Astrocyte (in vitro differentiated cells and primary cell): ENCODE measurements around the gene DHRS9. TPM values are rescaled to one million over a fixed set of nuclear protein-coding genes. Genes with fewer than 3 reads are reported as not detected.

Experiments
- DNase-seq: peaks from one replicate; pipeline ENCODE4 v3.0.0-alpha.2; 2010; ENCODE audit warnings: low read depth
- FAIRE-seq: peaks from 2 replicates; lab custom pipeline; 2011; peaks lifted over from hg19 to GRCh38; lab: Jason Lieb, UNC
- H2AFZ ChIP-seq: 2 replicates; pipeline ENCODE4 v1.6.0; 2012; ENCODE audit warnings: low read depth, low read length, inconsistent platforms
- H3K27ac ChIP-seq: 2 replicates; pipeline ENCODE4 v1.5.1; 2011; ENCODE audit warnings: low read depth, low read length, inconsistent platforms
- H3K27me3 ChIP-seq: 2 replicates; pipeline ENCODE4 v1.6.0; 2011; ENCODE audit warnings: low read length, inconsistent platforms; ENCODE audit not compliant: insufficient read depth
- H3K36me3 ChIP-seq: 2 replicates; pipeline ENCODE4 v1.5.1; 2011; ENCODE audit warnings: low read length, inconsistent platforms; ENCODE audit not compliant: insufficient read depth
- H3K4me1 ChIP-seq: 2 replicates; pipeline ENCODE4 v1.5.1; 2011; ENCODE audit warnings: low read length, inconsistent platforms; ENCODE audit not compliant: insufficient read depth
- H3K4me2 ChIP-seq: 2 replicates; pipeline ENCODE4 v1.6.0; 2012; ENCODE audit warnings: low read length, inconsistent platforms
- H3K4me3 ChIP-seq: 2 replicates; pipeline ENCODE4 v1.5.1; 2011; ENCODE audit warnings: low read depth, mild to moderate bottlenecking, low read length, inconsistent platforms; ENCODE audit not compliant: insufficient read depth
- H3K79me2 ChIP-seq: 2 replicates; pipeline ENCODE4 v1.6.0; 2012; ENCODE audit warnings: mild to moderate bottlenecking, low read length, inconsistent platforms; ENCODE audit not compliant: insufficient read depth
- H3K9ac ChIP-seq: 2 replicates; pipeline ENCODE4 v1.6.0; 2012; ENCODE audit warnings: mild to moderate bottlenecking, low read length, inconsistent platforms
- H3K9me3 ChIP-seq: 2 replicates; pipeline ENCODE4 v1.5.1; 2012; ENCODE audit warnings: low read depth, mild to moderate bottlenecking, low read length, inconsistent platforms; ENCODE audit not compliant: insufficient read depth
- H4K20me1 ChIP-seq: 2 replicates; pipeline ENCODE4 v1.6.0; 2012; ENCODE audit warnings: low read length, inconsistent platforms; ENCODE audit not compliant: insufficient read depth
- H3K27ac Mint-ChIP-seq: one replicate; pipeline ENCODE4 v1.8.0; 2021; ENCODE audit warnings: mild to moderate bottlenecking, mixed read lengths; ENCODE audit not compliant: unreplicated experiment
- H3K27me3 Mint-ChIP-seq: one replicate; pipeline ENCODE4 v1.8.0; 2021; ENCODE audit warnings: low read depth, mixed read lengths; ENCODE audit not compliant: unreplicated experiment
- H3K36me3 Mint-ChIP-seq: one replicate; pipeline ENCODE4 v1.8.0; 2021; ENCODE audit warnings: low read depth, mixed read lengths; ENCODE audit not compliant: unreplicated experiment
- H3K4me1 Mint-ChIP-seq: one replicate; pipeline ENCODE4 v1.8.0; 2021; ENCODE audit warnings: low read depth, mixed read lengths; ENCODE audit not compliant: unreplicated experiment
- H3K4me3 Mint-ChIP-seq: one replicate; pipeline ENCODE4 v1.8.0; 2021; ENCODE audit warnings: mild to moderate bottlenecking, moderate library complexity, mixed read lengths; ENCODE audit not compliant: unreplicated experiment
- H3K9me3 Mint-ChIP-seq: one replicate; pipeline ENCODE4 v1.8.0; 2021; ENCODE audit warnings: mild to moderate bottlenecking, mixed read lengths; ENCODE audit not compliant: unreplicated experiment
- EZH2 ChIP-seq: IDR thresholded peaks from 2 replicates; pipeline ENCODE4 v1.6.1; 2012; ENCODE audit warnings: mild to moderate bottlenecking, low read length, inconsistent platforms; ENCODE audit not compliant: insufficient read depth
- total RNA-seq: library from RNA; stranded (reverse); gene quantifications from 2 replicates; pipeline ENCODE4 v1.2.1, GENCODE V29; 2021
- TF ChIP-seq, protein P1 (sequence below): IDR thresholded peaks from 2 replicates; pipeline ENCODE4 v1.5.1; 2011; ENCODE audit warnings: low read depth, mild to moderate bottlenecking, inconsistent platforms, low read length, moderate library complexity; ENCODE audit not compliant: insufficient read depth

The DHRS9 gene
- total RNA-seq, 1 donor from 2014 or later, result not detected

- Histone ChIP-seq H3K36me3 (no peaks in the 10 kb centered on the region), H2AFZ (no peak overlapping the region), H3K4me2 (no peak overlapping the region), H3K27me3 (no peaks in the 10 kb centered on the region), H3K4me3 (no peak overlapping the region), H3K9me3 (no peaks in the 10 kb centered on the region), H3K27ac (no peak overlapping the region), H4K20me1 (no peaks in the 10 kb centered on the region), H3K9ac (no peak overlapping the region), H3K79me2 (no peaks in the 10 kb centered on the region), H3K4me1 (peaks cover 3% of the 10 kb centered on the region)
- H3K9me3 Mint-ChIP-seq, result no peaks in the 10 kb centered on the region
- H3K36me3 Mint-ChIP-seq, result no peaks in the 10 kb centered on the region
- no peaks in the 10 kb centered on the region for H3K27me3 Mint-ChIP-seq
- H3K4me3 Mint-ChIP-seq, result no peak overlapping the region
- TF ChIP-seq, protein P1, sequence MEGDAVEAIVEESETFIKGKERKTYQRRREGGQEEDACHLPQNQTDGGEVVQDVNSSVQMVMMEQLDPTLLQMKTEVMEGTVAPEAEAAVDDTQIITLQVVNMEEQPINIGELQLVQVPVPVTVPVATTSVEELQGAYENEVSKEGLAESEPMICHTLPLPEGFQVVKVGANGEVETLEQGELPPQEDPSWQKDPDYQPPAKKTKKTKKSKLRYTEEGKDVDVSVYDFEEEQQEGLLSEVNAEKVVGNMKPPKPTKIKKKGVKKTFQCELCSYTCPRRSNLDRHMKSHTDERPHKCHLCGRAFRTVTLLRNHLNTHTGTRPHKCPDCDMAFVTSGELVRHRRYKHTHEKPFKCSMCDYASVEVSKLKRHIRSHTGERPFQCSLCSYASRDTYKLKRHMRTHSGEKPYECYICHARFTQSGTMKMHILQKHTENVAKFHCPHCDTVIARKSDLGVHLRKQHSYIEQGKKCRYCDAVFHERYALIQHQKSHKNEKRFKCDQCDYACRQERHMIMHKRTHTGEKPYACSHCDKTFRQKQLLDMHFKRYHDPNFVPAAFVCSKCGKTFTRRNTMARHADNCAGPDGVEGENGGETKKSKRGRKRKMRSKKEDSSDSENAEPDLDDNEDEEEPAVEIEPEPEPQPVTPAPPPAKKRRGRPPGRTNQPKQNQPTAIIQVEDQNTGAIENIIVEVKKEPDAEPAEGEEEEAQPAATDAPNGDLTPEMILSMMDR, result no peak
- TF ChIP-seq EZH2, result no peak
- no peak for FAIRE-seq
- H3K27ac Mint-ChIP-seq, result no peak overlapping the region
- H3K4me1 Mint-ChIP-seq, result peaks cover 2% of the 10 kb centered on the region
- DNase-seq, result no peak
Observed at GRCh38 chr2:169089182-169089581, 19.8 kb downstream of the DHRS9 start.

GRCh38 chr2:169090133-169090820, 20.9 kb downstream of the DHRS9 start:
- no peaks in the 10 kb centered on the region for H3K27me3 ChIP-seq
- TF ChIP-seq, protein P1, result no peak
- TF ChIP-seq EZH2, result no peak
- H3K36me3 ChIP-seq, result no peaks in the 10 kb centered on the region
- no peak overlapping the region for H3K27ac ChIP-seq
- no peaks in the 10 kb centered on the region for H3K79me2 ChIP-seq
- Mint-ChIP-seq H3K4me3 (no peak overlapping the region), H3K36me3 (no peaks in the 10 kb centered on the region), H3K27ac (no peak overlapping the region), H3K4me1 (peaks cover 3% of the 10 kb centered on the region), H3K9me3 (no peaks in the 10 kb centered on the region), H3K27me3 (no peaks in the 10 kb centered on the region)
- no peaks in the 10 kb centered on the region for H3K9me3 ChIP-seq
- FAIRE-seq (no peak), DNase-seq (no peak)
- H3K4me1 ChIP-seq, result peaks cover 8% of the 10 kb centered on the region
- no peak overlapping the region for H3K4me2 ChIP-seq
- no peak overlapping the region for H3K9ac ChIP-seq
- H2AFZ ChIP-seq, result no peak overlapping the region
- no peaks in the 10 kb centered on the region for H4K20me1 ChIP-seq
- H3K4me3 ChIP-seq, result no peak overlapping the region

DNA sequence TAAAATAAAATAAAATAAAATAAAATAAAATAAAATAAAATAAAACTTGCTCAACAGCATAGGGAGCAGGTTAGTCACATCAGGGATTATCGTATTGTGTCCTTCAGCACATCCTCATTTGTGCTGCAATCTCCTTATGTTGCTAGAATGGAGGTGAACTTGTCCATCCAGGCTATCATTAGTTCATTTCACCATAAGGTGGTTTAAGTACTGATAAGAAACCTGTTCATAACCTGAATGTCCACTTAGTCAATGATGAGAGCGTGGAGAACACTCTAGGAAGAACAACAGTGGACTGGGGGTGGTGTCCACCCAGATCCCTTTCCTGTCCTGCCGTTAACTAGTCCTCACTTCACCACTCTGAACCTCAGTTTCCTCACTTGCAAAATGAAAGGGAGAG, 21.9 kb downstream of the DHRS9 start:
- Mint-ChIP-seq H3K4me1 (peaks cover 10% of the 10 kb centered on the region), H3K36me3 (no peaks in the 10 kb centered on the region), H3K9me3 (no peaks in the 10 kb centered on the region), H3K27ac (no peak overlapping the region), H3K27me3 (no peaks in the 10 kb centered on the region), H3K4me3 (no peak overlapping the region)
- H3K9ac ChIP-seq, result no peak overlapping the region
- no peaks in the 10 kb centered on the region for H3K36me3 ChIP-seq
- TF ChIP-seq EZH2, result no peak
- TF ChIP-seq, protein P1, result no peak
- no peaks in the 10 kb centered on the region for H3K79me2 ChIP-seq
- no peak overlapping the region for H2AFZ ChIP-seq
- H3K4me2 ChIP-seq, result no peak overlapping the region
- peaks cover 9% of the 10 kb centered on the region for H3K4me1 ChIP-seq
- no peaks in the 10 kb centered on the region for H4K20me1 ChIP-seq
- FAIRE-seq, result no peak
- H3K27ac ChIP-seq, result no peak overlapping the region
- H3K4me3 ChIP-seq, result no peak overlapping the region
- DNase-seq, result no peak
- no peaks in the 10 kb centered on the region for H3K9me3 ChIP-seq
- no peaks in the 10 kb centered on the region for H3K27me3 ChIP-seq
